Activated T-helper 9 cell treated with anti-CD3 and anti-CD28 coated beads, Interleukin-2, amount 50 U/mL, for 16 hours (primary cell): Measurements from ENCODE around the gene PSMB1.

Source experiments
- DNase-seq: peaks from one replicate; pipeline ENCODE4 v3.0.0-alpha.2; 2020; ENCODE audit warnings: low read depth

The PSMB1 gene

GRCh38 chr6:170552765-170553533 is at the start of gene PSMB1:
PSMB1 (minus strand) TSS chr6:170553307; CDS start chr6:170553242, 65 bp downstream.
- DNase-seq, result peak; percentile 71

- no peak for DNase-seq
Observed at GRCh38 chr6:170597278-170597677, 44.2 kb upstream of the PSMB1 start.

GRCh38 chr6:170596426-170596825 is 43.3 kb upstream of the PSMB1 start:
- no peak for DNase-seq

- DNase-seq, result no peak
Observed at GRCh38 chr6:170590725-170591124, 37.6 kb upstream of the PSMB1 start.

GRCh38 chr6:170584954-170585498 is 31.9 kb upstream of the PSMB1 start:
- no peak for DNase-seq

- peak; percentile 91 for DNase-seq
Observed at GRCh38 chr6:170584181-170584953, 31.3 kb upstream of the PSMB1 start, which contains the start of gene PDCD2. PDCD2 (minus strand) TSS chr6:170584637; CDS start chr6:170584581, 56 bp downstream.

GRCh38 chr6:170583756-170584180 is 30.7 kb upstream of the PSMB1 start:
- DNase-seq, result no peak

- no peak for DNase-seq
Observed at GRCh38 chr6:170578909-170579308, 25.8 kb upstream of the PSMB1 start.

GRCh38 chr6:170575250-170575649 is 22.1 kb upstream of the PSMB1 start:
- DNase-seq, result no peak

GRCh38 chr6:170572704-170573466 is 19.8 kb upstream of the PSMB1 start:
- DNase-seq, result no peak

- DNase-seq, result no peak
Observed at GRCh38 chr6:170564936-170565530, 11.9 kb upstream of the PSMB1 start.

GRCh38 chr6:170561555-170561954 is 8.4 kb upstream of the PSMB1 start:
- no peak for DNase-seq

GRCh38 chr6:170555305-170555704 is 2.2 kb upstream of the PSMB1 start:
- DNase-seq, result no peak

GRCh38 chr6:170554796-170555137 is 1.7 kb upstream of the PSMB1 start:
- no peak for DNase-seq

GRCh38 chr6:170554013-170554795 is 1.1 kb upstream of the PSMB1 start, which contains the start of gene TBP:
TBP (plus strand) TSS chr6:170554369; CDS start chr6:170557030, 2,661 bp downstream.
- peak; percentile 95 for DNase-seq

GRCh38 chr6:170553534-170554012 is 466 bp upstream of the PSMB1 start:
- DNase-seq, result peak; percentile 6

- DNase-seq, result no peak
Observed at GRCh38 chr6:170545405-170545804, 7.7 kb downstream of the PSMB1 start.

GRCh38 chr6:170542031-170542719 is 10.9 kb downstream of the PSMB1 start:
- no peak for DNase-seq

- no peak for DNase-seq
Observed at GRCh38 chr6:170537329-170537728, 15.8 kb downstream of the PSMB1 start.

- no peak for DNase-seq
Observed at GRCh38 chr6:170536671-170537070, 16.4 kb downstream of the PSMB1 start.
